GM12878 (cell line): Measurements from ENCODE around the gene IFIT1. TPM values are rescaled to one million over a fixed set of nuclear protein-coding genes. Genes with fewer than 3 reads are reported as not detected.

Experiments
- ATAC-seq: fragments of 200-7000 bp; cut with Tn5 transposase; 3 replicates; pipeline ENCODE4 v1.9.1; 2020; ENCODE audit warnings: mild to moderate bottlenecking, moderate library complexity
- BruUV-seq: library from RNA; stranded (reverse); fragments of 400-500 nt; replicated peaks from 2 replicates; lab custom pipeline; 2021; lab: Mats Ljungman, UMichigan
- CTCF ChIA-PET: fragments of 300-600 bp; sonication (Branson Sonifier 250); formaldehyde crosslinking; extraction: SDS; loops from one replicate; lab custom pipeline; 2021; ENCODE audit warnings: inconsistent platforms; lab: Yijun Ruan, JAX
- POLR2A ChIA-PET: fragments of 350-600 bp; formaldehyde crosslinking; extraction: SDS; loops from one replicate; lab custom pipeline; 2021; ENCODE audit warnings: inconsistent platforms; lab: Charles Lee
- RAD21 ChIA-PET: fragments of 300-600 bp; sonication (Branson Sonifier 250); formaldehyde crosslinking; loops from one replicate; lab custom pipeline; 2023; ENCODE audit warnings: antibody characterized with exemption; ENCODE audit not compliant: unreplicated experiment; lab: Charles Lee
- SMC1A ChIA-PET: fragments of 300-600 bp; sonication (Branson Sonifier 250); formaldehyde crosslinking; loops from one replicate; lab custom pipeline; 2023; ENCODE audit not compliant: unreplicated experiment, uncharacterized antibody; lab: Charles Lee
- DNase-seq: peaks from one replicate; pipeline ENCODE4 v3.0.0-alpha.2; 2011; ENCODE audit warnings: low read depth, low spot score
- FAIRE-seq: peaks from 3 replicates; lab custom pipeline; 2011; peaks lifted over from hg19 to GRCh38; lab: Jason Lieb, UNC
- H2AFZ ChIP-seq: 2 replicates; pipeline ENCODE4 v1.6.0; 2011; ENCODE audit warnings: low read depth, low read length, control low read depth; ENCODE audit not compliant: control insufficient read depth
- H3K27ac ChIP-seq: 2 replicates; pipeline ENCODE4 v1.5.1; 2011; ENCODE audit warnings: control low read depth; ENCODE audit not compliant: control insufficient read depth, insufficient read depth
- H3K27me3 ChIP-seq, 2 experiments: replicated peaks in 1 of 2; 2 replicates each; pipeline versions ENCODE4 v1.6.0 to v1.6.1; 2011; ENCODE audit warnings: low read length in 1 of 2; ENCODE audit not compliant: control insufficient read depth in 2 of 2, insufficient read depth in 2 of 2
- H3K36me3 ChIP-seq, 2 experiments: 2 replicates each; pipeline ENCODE4 v1.5.1; 2011; ENCODE audit warnings: low read length in 1 of 2; ENCODE audit not compliant: control insufficient read depth in 2 of 2, insufficient read depth in 2 of 2
- H3K4me1 ChIP-seq: 2 replicates; pipeline ENCODE4 v1.6.1; 2011; ENCODE audit warnings: mild to moderate bottlenecking, low read length, moderate library complexity, mixed read lengths; ENCODE audit not compliant: control insufficient read depth, insufficient read depth
- H3K4me2 ChIP-seq: 2 replicates; pipeline ENCODE4 v1.6.0; 2011; ENCODE audit warnings: control low read depth; ENCODE audit not compliant: control insufficient read depth, insufficient read depth
- H3K4me3 ChIP-seq: fragments of 200-600 bp; sonication (generic); 2 replicates; pipeline ENCODE4 v1.5.1; 2016
- H3K79me2 ChIP-seq: 2 replicates; pipeline ENCODE4 v1.6.0; 2011; ENCODE audit warnings: low read length; ENCODE audit not compliant: control insufficient read depth, insufficient read depth
- H3K9ac ChIP-seq: 2 replicates; pipeline ENCODE4 v1.8.0; 2011; ENCODE audit warnings: low read length, control low read depth, mixed read lengths; ENCODE audit not compliant: control insufficient read depth, insufficient read depth
- H3K9me3 ChIP-seq: replicated peaks from 3 replicates; pipeline ENCODE4 v1.5.1; 2011; ENCODE audit warnings: mild to moderate bottlenecking, low read length; ENCODE audit not compliant: control insufficient read depth, insufficient read depth
- H4K20me1 ChIP-seq: 2 replicates; pipeline ENCODE4 v1.6.0; 2011; ENCODE audit not compliant: control insufficient read depth, insufficient read depth
- ASH2L ChIP-seq: fragments of 300-600, 200-600 bp; sonication (generic); IDR thresholded peaks from 2 replicates; pipeline ENCODE4 v1.6.1; 2017; ENCODE audit warnings: low read depth, mild to moderate bottlenecking, borderline replicate concordance
- BMI1 ChIP-seq: fragments of 450-650 bp; IDR thresholded peaks from 2 replicates; pipeline ENCODE4 v1.6.1; 2016; ENCODE audit warnings: mild to moderate bottlenecking, moderate library complexity, borderline replicate concordance
- DPF2 ChIP-seq: fragments of 450-650 bp; IDR thresholded peaks from 2 replicates; pipeline ENCODE4 v1.6.1; 2017; ENCODE audit warnings: mild to moderate bottlenecking
- FOS ChIP-seq: IDR thresholded peaks from 3 replicates; pipeline ENCODE4 v1.6.1; 2011; ENCODE audit warnings: borderline replicate concordance; ENCODE audit not compliant: insufficient read length; ENCODE audit errors: extremely low read depth
- HDGF ChIP-seq: fragments of 450-650 bp; IDR thresholded peaks from 2 replicates; pipeline ENCODE4 v1.6.1; 2016; ENCODE audit warnings: antibody characterized with exemption
- MLLT1 ChIP-seq: fragments of 450-650 bp; IDR thresholded peaks from 2 replicates; pipeline ENCODE4 v1.6.1; 2016; ENCODE audit warnings: mild to moderate bottlenecking
- NR2C2 ChIP-seq: IDR thresholded peaks from 2 replicates; pipeline ENCODE4 v1.6.1; 2011; ENCODE audit warnings: borderline replicate concordance, low read depth; ENCODE audit not compliant: control insufficient read depth, insufficient read length
- POLR2AphosphoS5 ChIP-seq: IDR thresholded peaks from 2 replicates; pipeline ENCODE4 v1.6.1; 2011; ENCODE audit warnings: mild to moderate bottlenecking, low read length, inconsistent platforms
- RBBP5 ChIP-seq: fragments of 200-600 bp; sonication (generic); conservative IDR thresholded peaks from 2 replicates; pipeline ENCODE4 v1.6.1; 2016
- STAT1 ChIP-seq: fragments of 450-650 bp; conservative IDR thresholded peaks from 2 replicates; pipeline ENCODE4 v1.6.1; 2014; ENCODE audit warnings: antibody characterized with exemption, mild to moderate bottlenecking
- YBX1 ChIP-seq: fragments of 450-650 bp; IDR thresholded peaks from 2 replicates; pipeline ENCODE4 v1.6.1; 2016; ENCODE audit warnings: antibody characterized with exemption
- ZBED1 ChIP-seq: IDR thresholded peaks from 2 replicates; pipeline ENCODE4 v1.6.1; 2016; ENCODE audit warnings: borderline replicate concordance
- ZBTB4 ChIP-seq: fragments of 450-650 bp; formaldehyde crosslinking; IDR thresholded peaks from 2 replicates; pipeline ENCODE4 v1.4.0; 2022; ENCODE audit warnings: mild to moderate bottlenecking, moderate library complexity
- WGBS: methylation state at CpG from one replicate; pipeline ENCODE4 v1.1.6; 2016; ENCODE audit warnings: low lambda C conversion rate; ENCODE audit not compliant: insufficient replicate concordance, insufficient coverage; ENCODE audit errors: missing lambda C conversion rate; 5-methylcytosine and 5-hydroxymethylcytosine counted together
- in situ Hi-C: fragments of 300-500 bp; cut with MboI; formaldehyde crosslinking; loops from 9 replicates; pipeline ENCODE4 v1.14.3; 2018; ENCODE audit warnings: mixed read lengths
- intact Hi-C: fragments of 100-400 bp; cut with micrococcal nuclease; formaldehyde crosslinking; loops from one replicate; pipeline ENCODE4 v1.14.2; 2022; ENCODE audit not compliant: unreplicated experiment
- polyA plus RNA-seq, 11 experiments: library from polyadenylated mRNA; depleted of rRNA in 4 of 11; unstranded in 6 of 11; stranded (reverse) in 5 of 11; fragments of >200 nt; fragmentation: Nextera tagmentation in 4 of 11; fragmentation: Illumina TruSeq in 1 of 11; extraction: Ambion mirVana in 4 of 11; extraction: Trizol in 1 of 11; gene quantifications; 1 replicate in 1 of 11; 2 replicates in 10 of 11; pipeline versions ENCODE4 v1.2.1 to v1.2.3, GENCODE V29; 2011 to 2016; ENCODE audit warnings: inconsistent platforms in 2 of 11, missing spikeins in 2 of 11, low read depth in 1 of 11
- total RNA-seq, 4 experiments: library from RNA; depleted of rRNA in 3 of 4; stranded (reverse); fragments of >200 nt in 3 of 4; fragmentation: Illumina TruSeq in 1 of 4; extraction: Trizol in 1 of 4; gene quantifications; 2 replicates each; pipeline versions ENCODE4 v1.2.1 to v1.2.3, GENCODE V29; 2013 to 2021

IFIT1 gene
- total and polyA plus RNA-seq, 10 of the 15 experiments (the other 5 are each of a cell fraction or from before 2014, with no cell fraction given): 13.9 to 37.2 (median 22.3) TPM

GRCh38 chr10:89431977-89432376, 39.6 kb downstream of the IFIT1 start (continued):
- TF ChIP-seq ZBTB4 (CRISPR knock-in tag): no peak
- TF ChIP-seq NR2C2: no peak
- TF ChIP-seq BMI1: no peak
- no peak for TF ChIP-seq RBBP5
- TF ChIP-seq POLR2AphosphoS5: no peak

DNA sequence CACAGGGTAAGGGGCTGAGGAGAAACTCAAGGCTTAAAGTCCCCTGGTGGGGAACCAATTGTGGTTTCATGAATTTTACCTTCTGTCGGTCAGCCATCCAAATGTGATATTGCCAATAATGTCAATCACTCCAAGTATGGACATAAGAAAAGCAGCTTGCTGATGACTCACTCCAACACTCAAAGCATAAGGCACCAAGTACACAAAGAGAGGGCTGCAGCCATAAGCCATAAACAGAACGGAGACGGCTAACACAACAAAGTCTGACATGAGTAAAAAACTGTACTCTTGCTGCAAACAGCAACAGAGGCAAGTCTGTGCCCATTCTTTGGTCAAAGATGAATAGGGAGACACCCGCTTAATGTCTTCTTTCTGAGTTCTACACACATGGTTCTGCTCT, 46.1 kb downstream of the IFIT1 start:
- Histone ChIP-seq H3K36me3 (no peaks in the 10 kb centered on the region), H4K20me1 (no peaks in the 10 kb centered on the region), H3K4me3 (no peak overlapping the region), H3K27me3 (0 out of 4 replicates have a peak, but pooled peaks cover 0 to 3% of the 10 kb centered on the region in 2 experiments), H3K4me2 (no peak overlapping the region), H2AFZ (no peak overlapping the region), H3K27ac (no peak overlapping the region), H3K9ac (no peak overlapping the region), H3K79me2 (no peaks in the 10 kb centered on the region), H3K9me3 (no peaks in the 10 kb centered on the region), H3K4me1 (no peaks in the 10 kb centered on the region)
- no TSS peak for BruUV-seq
- TF ChIP-seq ZBED1: no peak
- TF ChIP-seq FOS: no peak
- TF ChIP-seq YBX1: no peak
- TF ChIP-seq DPF2: no peak
- TF ChIP-seq ASH2L: no peak
- no peak for TF ChIP-seq MLLT1
- TF ChIP-seq HDGF: no peak
- no peak for TF ChIP-seq STAT1
- ChIA-PET CTCF (interaction anchor here (1.0 kb wide), 1 partner anchor 19 kb away, joined by 3 read pairs; no protein-coding TSS in a partner anchor), SMC1A (no interaction called here), RAD21 (no interaction called here), POLR2A (no interaction called here)
- FAIRE-seq (no peak), DNase-seq (no peak), ATAC-seq (no peak)
- in situ Hi-C loops: no loop called here
- 56% methylated on average over 4 of the region's 4 CpGs for WGBS
- intact Hi-C loops: no loop called here
